SK-N-SH (cell line): ENCODE results near the gene PAK1. TPM values are rescaled to one million over a fixed set of nuclear protein-coding genes. Genes with fewer than 3 reads are reported as not detected.

Experiments
- CTCF ChIA-PET: fragments of 300-600, 350-600 bp; formaldehyde crosslinking; extraction: SDS; loops from one replicate; lab custom pipeline; 2021; lab: Yijun Ruan, JAX
- POLR2A ChIA-PET: fragments of 350-600 bp; sonication (Branson Sonifier 250); formaldehyde crosslinking; extraction: SDS; loops from one replicate; lab custom pipeline; 2020; ENCODE audit warnings: antibody characterized with exemption, inconsistent platforms; lab: Yijun Ruan, JAX
- DNase-seq: peaks from one replicate; pipeline ENCODE4 v3.0.0; 2012
- H2AFZ ChIP-seq: fragments of 200-600 bp; sonication (generic); 2 replicates; pipeline ENCODE4 v1.8.1; 2016; ENCODE audit warnings: antibody characterized with exemption, mild to moderate bottlenecking, low read depth
- H3F3A ChIP-seq: fragments of 200-600 bp; sonication (generic); replicated peaks from 2 replicates; pipeline ENCODE3; 2016; ENCODE audit warnings: antibody characterized with exemption, mild to moderate bottlenecking; ENCODE audit not compliant: insufficient read depth
- H3K27ac ChIP-seq, 2 experiments: fragments of 200-500 bp in 1 of 2; fragments of 200-600 bp in 1 of 2; sonication (Bioruptor generic) in 1 of 2; sonication (generic), shearing (Covaris generic) in 1 of 2; 2 replicates each; pipeline versions ENCODE4 v1.5.1 to v1.6.1; 2014 to 2016; ENCODE audit warnings: low read depth in 2 of 2, inconsistent platforms in 1 of 2, low read length in 1 of 2, mild to moderate bottlenecking in 1 of 2, mixed read lengths in 1 of 2
- H3K27me3 ChIP-seq: fragments of 200-600 bp; sonication (generic), shearing (Covaris generic); 2 replicates; pipeline ENCODE4 v1.6.1; 2016; ENCODE audit warnings: mixed run types; ENCODE audit not compliant: insufficient read depth
- H3K36me3 ChIP-seq, 2 experiments: fragments of 200-500 bp in 1 of 2; fragments of 200-600 bp in 1 of 2; sonication (Bioruptor generic) in 1 of 2; sonication (generic) in 1 of 2; replicated peaks in 1 of 2; 2 replicates each; pipeline versions ENCODE3 to v1.5.1; 2014 to 2016; ENCODE audit warnings: low read length in 1 of 2, mild to moderate bottlenecking in 1 of 2; ENCODE audit not compliant: insufficient read depth in 2 of 2, control insufficient read depth in 1 of 2
- H3K4me1 ChIP-seq, 2 experiments: fragments of 200-500 bp in 1 of 2; fragments of 200-600 bp in 1 of 2; sonication (Bioruptor generic) in 1 of 2; sonication (generic), shearing (Covaris generic) in 1 of 2; 2 replicates each; pipeline versions ENCODE4 v1.5.1 to v1.6.1; 2014 to 2016; ENCODE audit warnings: low read depth in 1 of 2, low read length in 1 of 2, mixed run types in 1 of 2; ENCODE audit not compliant: insufficient read depth in 2 of 2, control insufficient read depth in 1 of 2
- H3K4me2 ChIP-seq: fragments of 200-600 bp; sonication (generic), shearing (Covaris generic); 2 replicates; pipeline ENCODE4 v1.6.1; 2017; ENCODE audit warnings: mixed run types
- H3K4me3 ChIP-seq, 2 experiments: fragments of 200-500 bp in 1 of 2; fragments of 200-600 bp in 1 of 2; sonication (Bioruptor generic) in 1 of 2; sonication (generic), shearing (Covaris generic) in 1 of 2; 2 replicates each; pipeline versions ENCODE4 v1.5.1 to v1.8.1; 2014 to 2016; ENCODE audit warnings: low read depth in 2 of 2, inconsistent platforms in 1 of 2, low read length in 1 of 2, mild to moderate bottlenecking in 1 of 2, mixed read lengths in 1 of 2, moderate library complexity in 1 of 2
- H3K79me2 ChIP-seq: fragments of 200-600 bp; sonication (generic); 2 replicates; pipeline ENCODE4 v1.8.1; 2017; ENCODE audit warnings: mild to moderate bottlenecking; ENCODE audit not compliant: insufficient read depth
- H3K9ac ChIP-seq: fragments of 200-600 bp; sonication (generic); 2 replicates; pipeline ENCODE4 v1.6.1; 2017; ENCODE audit warnings: mixed run types
- H3K9me2 ChIP-seq: fragments of 200-600 bp; sonication (generic); 2 replicates; pipeline ENCODE4 v1.6.1; 2017; ENCODE audit warnings: mixed run types
- H3K9me3 ChIP-seq: fragments of 200-600 bp; sonication (generic); 2 replicates; pipeline ENCODE4 v1.6.1; 2017; ENCODE audit warnings: mixed run types, mild to moderate bottlenecking, moderate library complexity
- H4K20me1 ChIP-seq: fragments of 200-600 bp; sonication (generic); 2 replicates; pipeline ENCODE4 v1.6.1; 2017; ENCODE audit warnings: mild to moderate bottlenecking, mixed run types; ENCODE audit not compliant: insufficient read depth
- CHD2 ChIP-seq: fragments of 150-350 bp; IDR thresholded peaks from 2 replicates; pipeline ENCODE4 v1.6.1; 2018; ENCODE audit warnings: low read length; ENCODE audit not compliant: partially characterized antibody
- FOSL2 ChIP-seq: IDR thresholded peaks from 2 replicates; pipeline ENCODE4 v1.4.0; 2012; ENCODE audit warnings: low read depth, mild to moderate bottlenecking, moderate library complexity, borderline replicate concordance
- FOXJ3 ChIP-seq: sonication (generic); formaldehyde crosslinking; IDR thresholded peaks from 2 replicates; pipeline ENCODE4 v1.5.1; 2020; ENCODE audit warnings: mild to moderate bottlenecking, missing genetic modification reagents
- FOXM1 ChIP-seq: IDR thresholded peaks from 2 replicates; pipeline ENCODE4 v1.4.0; 2012; ENCODE audit warnings: low read depth, mild to moderate bottlenecking
- IRF3 ChIP-seq: fragments of 150-350 bp; IDR thresholded peaks from 2 replicates; pipeline ENCODE4 v1.6.1; 2016; ENCODE audit warnings: mild to moderate bottlenecking, low read depth, low read length
- POLR2AphosphoS5 ChIP-seq: IDR thresholded peaks from 2 replicates; pipeline ENCODE4 v1.6.1; 2012; ENCODE audit warnings: low read depth, low read length
- RXRA ChIP-seq: IDR thresholded peaks from 2 replicates; pipeline ENCODE4 v1.4.0; 2012; ENCODE audit warnings: low read depth, mild to moderate bottlenecking, borderline replicate concordance
- SIN3A ChIP-seq: IDR thresholded peaks from 2 replicates; pipeline ENCODE4 v1.6.1; 2012; ENCODE audit warnings: low read depth, mild to moderate bottlenecking, low read length, moderate library complexity, borderline replicate concordance
- TCF12 ChIP-seq: IDR thresholded peaks from 2 replicates; pipeline ENCODE4 v1.4.0; 2012
- TEAD4 ChIP-seq: IDR thresholded peaks from 2 replicates; pipeline ENCODE4 v1.4.0; 2012; ENCODE audit warnings: mild to moderate bottlenecking, borderline replicate concordance; ENCODE audit not compliant: insufficient read depth
- YY1 ChIP-seq: IDR thresholded peaks from 2 replicates; pipeline ENCODE4 v1.4.0; 2012; ENCODE audit warnings: low read depth, mild to moderate bottlenecking
- WGBS: methylation state at CpG from one replicate; pipeline ENCODE4 v1.1.6; 2017; ENCODE audit warnings: low lambda C conversion rate; 5-methylcytosine and 5-hydroxymethylcytosine counted together
- polyA plus RNA-seq, 3 experiments: library from polyadenylated mRNA; depleted of rRNA; stranded (reverse); fragments of >200 nt; gene quantifications; 2 replicates each; pipeline ENCODE4 v1.2.3, GENCODE V29; 2012
- TF ChIP-seq, protein P1 (sequence below): IDR thresholded peaks from 2 replicates; pipeline ENCODE4 v1.4.0; 2012; ENCODE audit warnings: low read depth, borderline replicate concordance
- TF ChIP-seq, protein P2 (sequence below): fragments of 150-350 bp; IDR thresholded peaks from 2 replicates; pipeline ENCODE4 v1.6.1; 2017; ENCODE audit warnings: antibody characterized with exemption, low read length, low read depth, borderline replicate concordance

PAK1 gene
- polyA plus RNA-seq, 1 of the 3 experiments (the other 2 are of a cell fraction) = 17.9 TPM

- no peak overlapping the region for H3K9ac ChIP-seq
- no peak overlapping the region for H3K4me3 ChIP-seq
- ChIA-PET POLR2A (no interaction called here), CTCF (interaction anchor here (0.6 to 0.8 kb wide), 2 partner anchors 104 to 186 kb away, joined by 3 read pairs; no protein-coding TSS in a partner anchor)
- no peaks in the 10 kb centered on the region for H3K9me3 ChIP-seq
- TF ChIP-seq FOXM1 = no peak
- TF ChIP-seq CHD2 = no peak
- no peak for TF ChIP-seq YY1
- TF ChIP-seq SIN3A = no peak
- TF ChIP-seq TEAD4 = no peak
- no peaks in the 10 kb centered on the region for H3F3A ChIP-seq
- no peaks in the 10 kb centered on the region for H3K79me2 ChIP-seq
- no peaks in the 10 kb centered on the region for H3K4me1 ChIP-seq
- WGBS = 81% methylated on average over 7 of the region's 7 CpGs
- no peak for DNase-seq
- H3K27ac ChIP-seq = no peak overlapping the region
- H3K9me2 ChIP-seq = no peaks in the 10 kb centered on the region
- no peaks in the 10 kb centered on the region for H4K20me1 ChIP-seq
- H3K27me3 ChIP-seq = no peaks in the 10 kb centered on the region
- no peak overlapping the region for H3K4me2 ChIP-seq
- H2AFZ ChIP-seq = no peak overlapping the region
- H3K36me3 ChIP-seq = no peaks in the 10 kb centered on the region
Measured at GRCh38 chr11:77444261-77444660, 29.6 kb downstream of the PAK1 start.

- no peaks in the 10 kb centered on the region for H3K36me3 ChIP-seq
- H4K20me1 ChIP-seq = no peaks in the 10 kb centered on the region
- no peaks in the 10 kb centered on the region for H3F3A ChIP-seq
- peaks cover 0 to under 1% of the 10 kb centered on the region in 2 experiments; a peak in 1 of 4 replicates for H3K4me1 ChIP-seq
- H3K27ac ChIP-seq = no peak overlapping the region
- no peak overlapping the region for H3K9ac ChIP-seq
- 91% methylated on average over 3 of the region's 3 CpGs for WGBS
- CTCF ChIA-PET = no interaction called here
- no peaks in the 10 kb centered on the region for H3K9me3 ChIP-seq
- no peak overlapping the region for H3K4me3 ChIP-seq
- no peaks in the 10 kb centered on the region for H3K27me3 ChIP-seq
- TF ChIP-seq, protein P1, sequence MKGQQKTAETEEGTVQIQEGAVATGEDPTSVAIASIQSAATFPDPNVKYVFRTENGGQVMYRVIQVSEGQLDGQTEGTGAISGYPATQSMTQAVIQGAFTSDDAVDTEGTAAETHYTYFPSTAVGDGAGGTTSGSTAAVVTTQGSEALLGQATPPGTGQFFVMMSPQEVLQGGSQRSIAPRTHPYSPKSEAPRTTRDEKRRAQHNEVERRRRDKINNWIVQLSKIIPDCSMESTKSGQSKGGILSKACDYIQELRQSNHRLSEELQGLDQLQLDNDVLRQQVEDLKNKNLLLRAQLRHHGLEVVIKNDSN = no peak
- TF ChIP-seq, protein P2, sequence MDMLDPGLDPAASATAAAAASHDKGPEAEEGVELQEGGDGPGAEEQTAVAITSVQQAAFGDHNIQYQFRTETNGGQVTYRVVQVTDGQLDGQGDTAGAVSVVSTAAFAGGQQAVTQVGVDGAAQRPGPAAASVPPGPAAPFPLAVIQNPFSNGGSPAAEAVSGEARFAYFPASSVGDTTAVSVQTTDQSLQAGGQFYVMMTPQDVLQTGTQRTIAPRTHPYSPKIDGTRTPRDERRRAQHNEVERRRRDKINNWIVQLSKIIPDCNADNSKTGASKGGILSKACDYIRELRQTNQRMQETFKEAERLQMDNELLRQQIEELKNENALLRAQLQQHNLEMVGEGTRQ = no peak
- TF ChIP-seq CHD2 (no peak), POLR2AphosphoS5 (no peak), TCF12 (no peak), IRF3 (no peak), RXRA (no peak), FOXJ3 (CRISPR knock-in tag) (no peak), FOSL2 (no peak), YY1 (no peak)
- TF ChIP-seq, all 33 proteins: peak for 0
- no peak for DNase-seq
- POLR2A ChIA-PET = no interaction called here
- H3K4me2 ChIP-seq = no peak overlapping the region
- H3K79me2 ChIP-seq = no peaks in the 10 kb centered on the region
- H3K9me2 ChIP-seq = no peaks in the 10 kb centered on the region
- H2AFZ ChIP-seq = no peak overlapping the region
Measured at GRCh38 chr11:77442394-77443053, 31.4 kb downstream of the PAK1 start.
